Breast epithelium (tissue), 4 donors: ENCODE measurements around the gene ZBTB44. TPM values are rescaled to one million over a fixed set of nuclear protein-coding genes. Genes with fewer than 3 reads are reported as not detected.

Experiments
- DNase-seq, 2 donors: peaks; one replicate each; pipeline ENCODE4 v3.0.0-alpha.2; 2019; ENCODE audit warnings: low spot score in 2 of 2
- H3K27ac ChIP-seq, 2 donors: fragments of 200-600 bp; sonication (generic) in 1 of 2; one replicate each; pipeline ENCODE4 v1.5.1; 2016 to 2019; ENCODE audit warnings: mild to moderate bottlenecking in 1 of 2
- H3K27me3 ChIP-seq, 2 donors: fragments of 200-600 bp; sonication (generic) in 1 of 2; one replicate each; pipeline versions ENCODE4 v1.5.1 to v1.6.0; 2017 to 2019; ENCODE audit warnings: control low read depth in 1 of 2, mild to moderate bottlenecking in 1 of 2
- H3K36me3 ChIP-seq: fragments of 200-600 bp; one replicate; pipeline ENCODE4 v1.5.1; 2019
- H3K4me1 ChIP-seq, 2 donors: fragments of 200-600 bp; sonication (generic); one replicate each; pipeline ENCODE4 v1.5.1; 2016 to 2019; ENCODE audit warnings: control low read depth in 1 of 2
- H3K4me3 ChIP-seq, 3 donors: fragments of 200-600 bp; sonication (generic); 1 replicate in 2 of 3; 2 replicates in 1 of 3; pipeline ENCODE4 v1.5.1; 2016 to 2019; ENCODE audit warnings: mild to moderate bottlenecking in 3 of 3, moderate library complexity in 2 of 3
- H3K9me3 ChIP-seq, 2 donors: fragments of 200-600 bp; sonication (generic) in 1 of 2; one replicate each; pipeline ENCODE4 v1.5.1; 2016 to 2019; ENCODE audit warnings: control low read depth in 1 of 2
- POLR2A ChIP-seq: fragments of 450-650 bp; IDR thresholded peaks from one replicate; pipeline ENCODE4 v1.6.1; 2016; ENCODE audit warnings: antibody characterized with exemption, mild to moderate bottlenecking, moderate library complexity
- POLR2AphosphoS5 ChIP-seq, 3 donors: sonication (generic); formaldehyde crosslinking; IDR thresholded peaks; one replicate each; pipeline ENCODE4 v1.6.1; 2017; ENCODE audit warnings: antibody characterized with exemption in 3 of 3
- intact Hi-C: fragments of 100-400 bp; cut with DNase I; formaldehyde crosslinking; loops from one replicate; pipeline ENCODE4 v1.15.1; 2023; ENCODE audit warnings: low total_unique reads
- total RNA-seq, 3 donors: library from RNA; depleted of rRNA; stranded (reverse); fragments of >200 nt; gene quantifications; one replicate each; pipeline ENCODE4 v1.1.0, GENCODE V29; 2016
- TF ChIP-seq, protein P1 (sequence below), 3 donors: fragments of 450-650 bp; IDR thresholded peaks; one replicate each; pipeline ENCODE4 v1.5.1; 2016 to 2017; ENCODE audit warnings: antibody characterized with exemption in 3 of 3, mild to moderate bottlenecking in 3 of 3, moderate library complexity in 3 of 3

ZBTB44 gene
- total RNA-seq, 3 donors from 2014 or later: 73.8 to 111 (median 107) TPM

DNA sequence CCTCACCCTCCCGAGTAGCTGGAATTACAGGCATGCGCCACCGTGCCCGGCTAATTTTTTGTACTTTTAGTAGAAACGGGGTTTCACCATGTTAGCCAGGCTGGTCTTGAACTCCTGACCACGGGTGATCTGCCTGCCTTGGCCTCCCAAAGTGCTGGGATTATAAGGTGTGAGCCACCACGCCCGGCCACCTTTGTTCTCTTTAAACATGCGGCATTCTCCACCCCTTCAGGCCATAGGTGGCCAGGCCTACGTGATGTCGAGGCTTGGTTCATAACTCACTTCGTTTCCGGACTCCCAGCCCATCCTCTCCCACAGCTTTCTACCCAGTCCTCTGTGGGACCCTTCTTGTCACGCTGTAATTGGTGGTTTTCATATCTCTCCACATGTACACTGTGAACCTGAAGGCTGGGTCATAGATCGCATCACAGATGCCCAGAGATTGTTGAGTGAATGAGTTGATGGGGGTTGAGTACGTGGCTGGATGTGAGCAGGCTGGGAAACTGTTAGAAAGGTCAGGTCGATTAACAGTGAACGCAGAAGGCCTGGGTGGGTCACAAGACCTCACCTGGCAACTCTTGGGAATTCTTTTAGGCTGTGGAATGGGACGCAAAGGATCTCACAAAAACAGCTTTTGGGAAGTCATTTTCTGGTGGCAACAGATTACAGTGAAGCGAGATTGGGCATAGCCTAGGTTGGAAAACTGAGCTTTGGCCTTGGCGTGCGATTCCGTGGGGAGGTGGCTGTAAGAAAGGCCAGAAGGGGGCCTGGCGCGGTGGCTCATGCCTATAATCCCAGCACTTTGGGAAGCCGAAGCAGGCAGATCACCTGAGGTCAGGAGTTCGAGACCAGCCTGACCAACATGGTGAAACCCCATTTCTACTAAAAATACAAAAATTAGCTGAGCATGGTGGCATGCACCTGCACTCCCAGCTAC lies 110.7 kb downstream of the ZBTB44 start:
- DNase-seq: no peak
- no peaks in the 10 kb centered on the region for H3K27me3 ChIP-seq
- no peak overlapping the region for H3K27ac ChIP-seq
- no peaks in the 10 kb centered on the region for H3K9me3 ChIP-seq
- no peak for TF ChIP-seq POLR2AphosphoS5 (IDR thresholded peaks at IDR 0.05)
- TF ChIP-seq, protein P1, sequence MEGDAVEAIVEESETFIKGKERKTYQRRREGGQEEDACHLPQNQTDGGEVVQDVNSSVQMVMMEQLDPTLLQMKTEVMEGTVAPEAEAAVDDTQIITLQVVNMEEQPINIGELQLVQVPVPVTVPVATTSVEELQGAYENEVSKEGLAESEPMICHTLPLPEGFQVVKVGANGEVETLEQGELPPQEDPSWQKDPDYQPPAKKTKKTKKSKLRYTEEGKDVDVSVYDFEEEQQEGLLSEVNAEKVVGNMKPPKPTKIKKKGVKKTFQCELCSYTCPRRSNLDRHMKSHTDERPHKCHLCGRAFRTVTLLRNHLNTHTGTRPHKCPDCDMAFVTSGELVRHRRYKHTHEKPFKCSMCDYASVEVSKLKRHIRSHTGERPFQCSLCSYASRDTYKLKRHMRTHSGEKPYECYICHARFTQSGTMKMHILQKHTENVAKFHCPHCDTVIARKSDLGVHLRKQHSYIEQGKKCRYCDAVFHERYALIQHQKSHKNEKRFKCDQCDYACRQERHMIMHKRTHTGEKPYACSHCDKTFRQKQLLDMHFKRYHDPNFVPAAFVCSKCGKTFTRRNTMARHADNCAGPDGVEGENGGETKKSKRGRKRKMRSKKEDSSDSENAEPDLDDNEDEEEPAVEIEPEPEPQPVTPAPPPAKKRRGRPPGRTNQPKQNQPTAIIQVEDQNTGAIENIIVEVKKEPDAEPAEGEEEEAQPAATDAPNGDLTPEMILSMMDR (IDR thresholded peaks at IDR 0.05): no peak
- no peak for TF ChIP-seq POLR2A
- H3K36me3 ChIP-seq: no peaks in the 10 kb centered on the region
- intact Hi-C loops: no loop called here
- H3K4me3 ChIP-seq: no peak overlapping the region
- no peaks in the 10 kb centered on the region for H3K4me1 ChIP-seq

DNA sequence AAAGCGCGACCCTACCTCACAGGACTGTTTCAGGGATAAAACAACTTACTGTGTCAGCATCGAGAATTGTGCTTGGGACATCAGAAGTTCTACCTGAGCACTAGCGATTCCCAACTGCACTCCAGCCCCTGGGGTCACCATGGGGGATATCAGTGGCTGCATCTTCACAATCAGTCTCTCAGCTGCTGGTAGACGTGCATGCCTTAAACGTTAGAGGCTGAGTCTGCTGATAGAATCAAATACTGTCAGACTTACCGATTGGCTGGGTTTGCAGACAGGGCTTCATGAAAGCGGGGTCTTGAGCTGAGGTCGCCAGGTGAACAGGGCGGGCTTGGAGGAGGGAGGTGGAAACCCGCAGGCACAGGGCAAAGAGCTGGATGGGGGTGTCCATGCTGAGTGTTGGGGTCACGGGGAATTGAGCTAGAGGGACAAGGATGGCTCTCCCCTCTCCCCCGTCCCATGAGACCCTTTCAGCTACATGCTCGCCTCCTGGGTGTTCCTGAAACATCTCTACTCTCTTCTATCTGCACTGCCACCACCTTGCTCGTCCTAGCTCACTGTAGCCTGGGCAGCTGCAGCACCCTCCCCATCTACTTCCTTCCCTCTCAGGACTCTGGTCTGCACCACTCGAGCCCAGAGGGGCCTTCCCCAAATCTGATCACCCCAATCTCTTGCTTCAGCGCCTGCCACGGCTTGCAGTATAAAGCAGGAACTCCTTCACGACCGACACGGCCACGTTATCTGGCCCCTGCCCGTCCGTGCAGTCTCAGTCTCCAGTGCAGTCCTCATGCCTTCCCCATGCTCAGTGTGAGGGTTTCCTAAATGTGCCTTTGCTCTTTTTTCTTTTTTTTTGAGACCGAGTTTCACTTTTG lies 111.7 kb downstream of the ZBTB44 start:
- no peak for DNase-seq
- Histone ChIP-seq H3K4me1 (no peaks in the 10 kb centered on the region), H3K27me3 (no peaks in the 10 kb centered on the region), H3K9me3 (no peaks in the 10 kb centered on the region), H3K27ac (no peak overlapping the region), H3K4me3 (no peak overlapping the region), H3K36me3 (no peaks in the 10 kb centered on the region)
- intact Hi-C loops: no loop called here
- TF ChIP-seq POLR2A (no peak), POLR2AphosphoS5 (IDR thresholded peaks at IDR 0.05) (no peak)
- TF ChIP-seq, protein P1 (IDR thresholded peaks at IDR 0.05): no peak

DNA sequence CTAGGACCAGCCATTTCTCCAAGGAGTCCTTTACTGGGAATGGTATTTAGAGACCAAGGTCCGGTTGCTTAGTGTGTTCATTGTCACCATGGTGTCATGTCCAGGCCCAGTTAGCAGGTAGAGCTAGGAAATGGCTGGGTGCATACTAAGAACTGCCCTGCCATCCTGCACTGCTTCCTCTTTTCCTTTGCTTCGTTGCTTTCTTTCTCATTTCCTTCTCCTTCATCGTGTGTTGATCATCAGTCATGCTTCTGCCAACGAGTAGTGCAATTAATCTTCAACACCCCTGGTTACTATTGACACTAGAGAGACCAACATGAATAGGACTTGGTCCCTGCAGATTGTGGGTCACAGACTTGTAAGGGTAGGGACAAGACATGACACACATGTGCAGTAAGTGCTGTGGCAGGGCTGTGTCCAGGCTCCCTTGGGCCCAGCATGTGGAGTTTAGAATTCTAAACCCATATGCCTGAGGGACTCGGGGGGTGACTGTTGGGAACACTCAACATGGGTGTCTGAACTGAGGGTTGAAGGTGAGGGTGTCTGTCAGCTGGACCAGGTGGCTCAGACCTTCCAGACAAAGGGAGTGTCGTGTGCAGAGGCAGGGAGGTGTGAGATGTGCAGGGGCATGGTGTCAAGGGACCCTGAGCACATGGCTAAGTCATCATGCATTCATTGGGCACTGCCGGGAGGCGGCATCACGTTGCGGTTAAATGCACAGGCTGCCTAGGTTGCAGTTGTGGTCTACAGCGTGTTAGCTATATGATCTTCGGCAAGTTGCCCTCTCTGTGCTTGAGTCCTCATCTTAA lies 112.5 kb downstream of the ZBTB44 start:
- no peak for TF ChIP-seq POLR2A
- TF ChIP-seq, protein P1 (IDR thresholded peaks at IDR 0.05): no peak
- TF ChIP-seq POLR2AphosphoS5 (IDR thresholded peaks at IDR 0.05): no peak
- Histone ChIP-seq H3K36me3 (no peaks in the 10 kb centered on the region), H3K4me3 (no peak overlapping the region), H3K27me3 (no peaks in the 10 kb centered on the region), H3K9me3 (no peaks in the 10 kb centered on the region), H3K4me1 (no peaks in the 10 kb centered on the region), H3K27ac (no peak overlapping the region)
- intact Hi-C loops: no loop called here
- DNase-seq: no peak

DNA sequence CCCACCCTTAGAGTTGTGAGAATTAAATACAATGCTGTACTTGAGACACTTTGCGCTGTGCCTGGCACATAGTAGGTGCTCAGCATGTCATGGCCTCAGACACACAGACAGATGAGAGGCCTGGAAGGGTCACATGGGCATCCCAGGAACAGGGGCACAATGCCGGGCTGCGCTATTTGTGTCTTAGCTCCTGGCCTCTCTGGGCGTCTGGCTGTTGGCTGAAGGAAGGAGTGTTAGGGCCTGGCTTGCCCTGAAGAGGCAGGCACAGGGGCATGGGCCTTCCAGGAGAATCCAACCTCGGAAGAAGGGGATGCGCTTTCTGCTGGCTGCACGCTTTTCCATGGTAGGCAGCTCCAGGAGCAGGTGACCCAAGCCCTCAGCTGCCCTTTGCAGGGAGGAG lies 113.7 kb downstream of the ZBTB44 start:
- no peaks in the 10 kb centered on the region for H3K4me1 ChIP-seq
- no peaks in the 10 kb centered on the region for H3K36me3 ChIP-seq
- DNase-seq: no peak
- no peaks in the 10 kb centered on the region for H3K27me3 ChIP-seq
- no peak overlapping the region for H3K27ac ChIP-seq
- intact Hi-C loops: no loop called here
- TF ChIP-seq POLR2A: no peak
- TF ChIP-seq POLR2AphosphoS5 (IDR thresholded peaks at IDR 0.05): no peak
- TF ChIP-seq, protein P1 (IDR thresholded peaks at IDR 0.05): no peak
- no peak overlapping the region for H3K4me3 ChIP-seq
- no peaks in the 10 kb centered on the region for H3K9me3 ChIP-seq
